ENCODE measurements around the gene TIGD1.

DNA sequence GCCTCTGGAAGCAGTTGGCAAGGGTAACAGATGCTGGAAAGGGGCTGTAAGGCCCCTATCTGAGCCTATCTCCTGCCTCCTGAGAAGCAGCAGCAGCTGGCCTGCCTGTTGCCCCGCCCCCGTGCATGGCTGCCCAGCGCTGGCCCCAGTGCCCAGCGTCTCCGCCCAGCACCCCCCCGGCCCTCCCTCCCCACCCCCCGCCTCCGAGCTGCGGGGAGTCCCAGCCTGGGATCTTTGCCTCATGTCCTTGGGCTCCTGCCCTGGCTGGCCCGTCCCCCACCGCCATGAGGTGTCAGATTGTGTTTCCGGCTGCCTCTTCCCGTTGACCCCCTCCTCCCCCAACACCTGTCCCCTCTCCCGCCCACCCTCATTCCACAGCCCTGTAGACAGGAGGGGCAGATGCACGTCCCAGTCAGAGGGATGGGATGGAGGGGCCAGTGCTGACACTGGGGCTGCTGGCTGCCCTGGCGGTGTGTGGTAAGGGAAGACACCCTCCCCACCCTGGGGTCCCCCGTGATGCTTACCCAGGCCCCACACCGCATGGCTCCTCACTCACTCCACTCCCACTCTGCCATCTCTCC is 24.5 kb downstream of the TIGD1 start, which contains the start of gene CHRND:
- TF ChIP-seq POLR2A (IDR thresholded peaks at IDR 0.05): no peak
- TF ChIP-seq, protein P1, sequence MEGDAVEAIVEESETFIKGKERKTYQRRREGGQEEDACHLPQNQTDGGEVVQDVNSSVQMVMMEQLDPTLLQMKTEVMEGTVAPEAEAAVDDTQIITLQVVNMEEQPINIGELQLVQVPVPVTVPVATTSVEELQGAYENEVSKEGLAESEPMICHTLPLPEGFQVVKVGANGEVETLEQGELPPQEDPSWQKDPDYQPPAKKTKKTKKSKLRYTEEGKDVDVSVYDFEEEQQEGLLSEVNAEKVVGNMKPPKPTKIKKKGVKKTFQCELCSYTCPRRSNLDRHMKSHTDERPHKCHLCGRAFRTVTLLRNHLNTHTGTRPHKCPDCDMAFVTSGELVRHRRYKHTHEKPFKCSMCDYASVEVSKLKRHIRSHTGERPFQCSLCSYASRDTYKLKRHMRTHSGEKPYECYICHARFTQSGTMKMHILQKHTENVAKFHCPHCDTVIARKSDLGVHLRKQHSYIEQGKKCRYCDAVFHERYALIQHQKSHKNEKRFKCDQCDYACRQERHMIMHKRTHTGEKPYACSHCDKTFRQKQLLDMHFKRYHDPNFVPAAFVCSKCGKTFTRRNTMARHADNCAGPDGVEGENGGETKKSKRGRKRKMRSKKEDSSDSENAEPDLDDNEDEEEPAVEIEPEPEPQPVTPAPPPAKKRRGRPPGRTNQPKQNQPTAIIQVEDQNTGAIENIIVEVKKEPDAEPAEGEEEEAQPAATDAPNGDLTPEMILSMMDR (IDR thresholded peaks at IDR 0.05): no peak
